ENCODE measurements around the gene AUNIP.

GRCh38 chr1:25845664-25846063 is 13.6 kb downstream of the AUNIP start:
- no peak for TF ChIP-seq RAD21 (IDR thresholded peaks at IDR 0.05; ENCODE audit: low read depth)
- TF ChIP-seq ELF1 (IDR thresholded peaks at IDR 0.05; ENCODE audit: borderline replicate concordance, low read depth) = no peak
- TF ChIP-seq CTCF (IDR thresholded peaks at IDR 0.05 in 2 of 3, conservative IDR thresholded peaks at IDR 0.05 in 1 of 3; ENCODE audit: borderline replicate concordance in 1 of 3, insufficient read depth in 1 of 3, low read depth in 2 of 3, low read length in 2 of 3) = no peak
- TF ChIP-seq SP1 (IDR thresholded peaks at IDR 0.05; ENCODE audit: low read depth) = no peak
- TF ChIP-seq POLR2A (IDR thresholded peaks at IDR 0.05; ENCODE audit: borderline replicate concordance, extremely low read depth, insufficient read depth, insufficient read length) = no peak
- no peak for TF ChIP-seq POLR2AphosphoS5 (IDR thresholded peaks at IDR 0.05; ENCODE audit: low read depth, low read length)
- TF ChIP-seq EZH2 (IDR thresholded peaks at IDR 0.05) = no peak
- TF ChIP-seq MAX (IDR thresholded peaks at IDR 0.05) = no peak
- no peak for TF ChIP-seq FOSL1 (IDR thresholded peaks at IDR 0.05; ENCODE audit: low read depth)
- TF ChIP-seq EZH2phosphoT487 (IDR thresholded peaks at IDR 0.05; ENCODE audit: borderline replicate concordance) = no peak
- TF ChIP-seq ATF3 (IDR thresholded peaks at IDR 0.05) = no peak

Measured in HCT116 (cell line).